Measurements from ENCODE around the gene HGD.

DNA sequence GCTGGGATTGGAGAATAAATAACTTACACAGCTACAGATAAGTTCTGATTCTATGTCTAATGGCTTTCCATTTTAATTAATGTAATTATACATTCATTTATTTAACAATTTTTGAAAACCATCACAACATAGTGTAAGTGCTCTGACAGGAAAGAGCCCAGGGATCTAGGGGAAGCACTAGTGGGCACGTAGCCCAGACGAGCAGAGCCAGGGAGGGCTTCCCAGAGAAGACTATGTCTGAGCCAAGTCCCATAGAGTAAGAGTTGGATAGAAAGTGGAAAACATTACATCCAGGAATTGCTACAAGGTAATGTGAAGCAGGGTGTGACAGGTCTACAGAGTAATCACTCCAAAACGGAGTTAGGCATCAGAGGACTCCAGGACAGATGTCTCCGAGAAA is 2.9 kb upstream of the HGD start:
- no peak for TF ChIP-seq TAF1 (IDR thresholded peaks at IDR 0.05; ENCODE audit: borderline replicate concordance, low read depth, low read length)
- no peak for TF ChIP-seq POLR2AphosphoS5 (IDR thresholded peaks at IDR 0.05; ENCODE audit: low read depth, low read length)

Measured in GM12892 (cell line).